ENCODE measurements around the gene ZNF300.
"Not testable (repeated sequence)": the region's sequence is repeated elsewhere in the genome, so short reads cannot be mapped to it uniquely, and the experiment has no call there.

The ZNF300 gene

DNA sequence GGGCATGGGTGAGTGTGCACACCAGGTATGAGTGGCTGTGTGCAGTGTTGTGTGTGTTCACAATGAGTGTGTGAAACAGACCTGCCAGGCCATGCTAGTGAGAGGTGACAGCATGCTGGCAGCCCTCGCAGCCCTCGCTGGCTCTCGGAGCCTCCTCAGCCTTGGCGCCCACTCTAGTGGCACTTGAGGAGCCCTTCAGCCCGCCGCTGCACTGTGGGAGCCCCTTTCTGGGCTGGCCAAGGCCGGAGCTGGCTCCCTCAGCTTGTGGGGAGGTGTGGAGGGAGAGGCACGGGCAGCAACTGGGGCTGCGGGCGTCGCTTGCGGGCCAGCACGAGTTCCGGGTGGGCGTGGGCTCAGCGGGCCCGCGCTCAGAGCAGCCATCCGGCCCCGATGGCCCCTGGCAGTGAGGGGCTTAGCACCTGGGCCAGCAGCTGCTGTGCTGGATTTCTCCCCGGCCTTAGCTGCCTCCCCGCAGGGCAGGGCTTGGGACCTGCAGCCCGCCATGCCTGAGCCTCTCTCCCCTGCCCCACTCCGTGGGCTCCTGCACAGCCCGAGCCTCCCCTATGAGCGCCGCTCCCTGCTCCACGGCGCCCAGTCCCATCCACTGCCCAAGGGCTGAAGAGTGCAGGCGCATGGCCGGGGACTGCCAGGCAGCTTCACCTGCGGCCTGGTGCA lies 59.5 kb downstream of the ZNF300 start:
- DNase-seq (ENCODE audit: low spot score) = not testable (repeated sequence)

Measured in ecto neural progenitor cell (in vitro differentiated cells).